Pons (tissue), 1 donor: ENCODE measurements around the gene DMAC2L.
"Not testable (repeated sequence)": the region's sequence is repeated elsewhere in the genome, so short reads cannot be mapped to it uniquely, and the experiment has no call there.

Experiments
- DNase-seq: peaks from one replicate; pipeline ENCODE4 v3.0.0-alpha.2; 2016; ENCODE audit warnings: low spot score

DMAC2L gene

DNA sequence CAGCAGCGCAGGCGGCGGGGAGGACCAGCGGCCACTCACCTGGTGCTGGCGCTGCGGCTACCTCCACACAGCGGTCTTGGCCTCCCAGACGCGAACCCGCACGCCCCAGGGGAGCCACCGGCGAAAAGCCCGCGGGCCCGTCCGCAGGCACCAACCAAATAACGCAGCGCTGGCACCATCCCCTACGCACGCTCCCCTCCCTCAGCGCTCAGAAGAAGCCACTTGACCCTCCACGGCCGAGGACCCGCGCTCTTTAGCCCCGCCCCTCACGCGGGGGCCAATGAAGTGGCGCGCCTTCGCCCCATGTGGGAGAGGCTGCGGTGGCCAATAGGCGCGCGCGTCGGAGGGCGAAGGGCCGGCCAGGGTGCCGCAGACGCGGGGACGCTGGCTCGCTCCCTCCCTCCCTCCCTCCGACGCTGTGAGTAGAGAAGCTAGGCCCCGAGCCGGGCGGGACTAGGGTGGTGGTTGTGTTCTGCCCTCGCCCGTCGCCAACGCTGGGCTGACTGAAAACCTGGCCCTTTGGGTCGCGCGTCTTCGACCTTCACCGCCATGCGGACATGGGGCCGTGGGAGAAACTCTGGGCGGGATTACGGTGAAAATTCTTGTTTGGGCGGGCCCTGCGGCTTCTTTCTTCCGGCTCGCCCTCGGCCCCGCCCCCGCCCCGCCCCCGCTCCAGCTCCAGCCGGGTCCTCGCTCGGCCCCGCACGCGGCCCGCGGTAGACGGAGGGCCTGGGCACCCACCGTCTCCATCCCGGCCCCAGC, at the start of gene DMAC2L, which contains the start of gene L2HGDH:
TSS of gene DMAC2L (plus strand) at position 353 of the 762 bp plus-strand sequence. CDS start 9,164 bp downstream, outside the sequence.
TSS of gene L2HGDH (minus strand) at position 258 of the 762 bp plus-strand sequence. CDS start at position 179, 79 bp downstream.
- peak; percentile 95 for DNase-seq

GRCh38 chr14:50262865-50263264, 49.3 kb upstream of the DMAC2L start:
- no peak for DNase-seq

DNA sequence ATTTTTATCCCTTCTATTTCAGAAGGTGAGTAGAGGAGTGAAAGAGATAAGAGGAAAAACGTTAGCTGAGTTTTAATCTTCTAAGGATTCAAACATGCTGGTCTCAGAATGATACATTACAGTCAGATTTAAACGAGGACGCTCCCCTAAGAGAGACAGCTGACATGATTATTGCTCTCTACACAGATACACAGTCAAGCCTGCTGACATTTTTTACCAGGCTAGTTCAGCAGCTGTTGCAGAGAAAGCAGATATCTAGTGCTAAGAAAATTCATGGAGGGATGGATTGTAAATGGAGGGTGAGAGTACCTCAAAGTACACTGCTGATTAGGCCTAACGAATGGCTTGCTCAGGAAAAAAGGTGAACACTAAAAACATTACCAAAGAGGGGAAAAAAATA, 48.8 kb upstream of the DMAC2L start:
- DNase-seq: no peak

DNA sequence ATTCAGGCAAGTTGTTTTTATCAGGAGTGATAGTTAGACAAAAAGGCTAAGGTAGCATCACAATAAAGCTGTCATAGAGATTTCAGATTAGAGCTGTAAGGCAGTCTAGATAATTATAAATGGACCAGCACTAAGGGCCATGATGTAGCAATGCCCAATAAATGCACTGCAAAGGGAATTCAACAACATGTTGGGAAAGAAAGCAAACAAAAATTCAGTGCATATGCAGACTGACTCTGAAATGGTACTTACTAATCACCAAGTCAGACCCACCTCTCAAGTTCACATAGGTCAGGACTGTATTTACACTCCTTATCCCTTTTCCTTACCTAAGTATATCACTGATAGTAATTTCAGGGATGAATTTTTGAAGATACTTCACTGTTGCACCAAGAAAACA, 47.1 kb upstream of the DMAC2L start:
- DNase-seq: no peak

DNA sequence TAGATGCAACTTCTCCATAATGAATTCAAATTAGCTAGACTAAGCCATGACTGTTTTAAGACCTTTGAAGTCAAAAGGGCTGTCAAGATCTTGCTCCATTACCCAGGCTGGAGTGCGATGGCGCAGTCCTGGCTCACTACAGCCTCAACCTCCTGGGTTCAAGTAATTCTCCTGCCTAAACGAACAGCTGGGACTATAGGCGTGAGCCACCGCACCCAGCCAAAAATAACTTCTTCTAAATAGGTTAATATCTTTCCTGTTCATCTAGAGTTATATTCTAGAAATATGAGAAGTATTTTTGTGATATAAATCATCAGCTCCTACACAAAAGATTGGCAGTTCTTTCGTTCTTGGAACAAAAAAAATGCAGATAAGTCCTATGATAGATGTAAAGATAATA, 41.2 kb upstream of the DMAC2L start:
- no peak for DNase-seq

DNA sequence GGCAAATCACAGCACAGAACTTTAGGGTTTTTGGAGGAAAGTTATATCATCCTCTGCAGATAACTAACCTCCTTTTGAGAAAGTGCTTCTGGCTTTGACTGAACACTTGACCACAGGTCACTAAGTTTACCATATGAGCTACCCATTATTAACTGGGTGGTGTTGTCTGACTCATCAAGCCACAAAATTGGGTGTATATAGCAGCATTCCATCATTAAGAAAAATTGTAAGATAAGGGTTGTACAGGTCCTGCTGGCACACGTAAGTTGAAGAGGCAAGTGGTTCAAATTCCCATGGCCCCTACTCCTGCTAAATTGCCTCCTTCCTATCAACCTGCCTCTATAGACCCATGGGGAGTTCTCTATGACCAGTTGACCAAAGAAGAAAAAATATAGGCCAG, 39.6 kb upstream of the DMAC2L start:
- DNase-seq: no peak

DNA sequence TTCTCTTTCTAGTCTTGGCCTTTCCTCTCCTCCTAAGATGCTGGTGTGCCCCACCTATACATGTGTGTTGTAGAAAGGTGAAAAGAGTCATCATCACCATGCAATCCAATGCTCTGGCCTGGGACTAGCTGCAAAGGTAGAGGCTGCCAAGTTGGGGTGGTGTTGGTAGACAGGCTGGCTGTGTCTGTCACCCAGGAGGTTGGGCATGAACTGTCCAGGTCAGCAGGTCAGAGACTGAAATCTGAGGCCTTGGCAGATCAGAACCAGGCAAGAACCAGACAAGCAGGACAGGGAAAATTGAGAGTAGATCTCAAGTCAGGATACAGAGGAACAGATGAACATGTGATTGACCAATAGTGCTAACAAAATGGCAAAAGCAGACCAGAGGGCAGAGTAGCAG, 26.3 kb upstream of the DMAC2L start:
- DNase-seq: no peak

DNA sequence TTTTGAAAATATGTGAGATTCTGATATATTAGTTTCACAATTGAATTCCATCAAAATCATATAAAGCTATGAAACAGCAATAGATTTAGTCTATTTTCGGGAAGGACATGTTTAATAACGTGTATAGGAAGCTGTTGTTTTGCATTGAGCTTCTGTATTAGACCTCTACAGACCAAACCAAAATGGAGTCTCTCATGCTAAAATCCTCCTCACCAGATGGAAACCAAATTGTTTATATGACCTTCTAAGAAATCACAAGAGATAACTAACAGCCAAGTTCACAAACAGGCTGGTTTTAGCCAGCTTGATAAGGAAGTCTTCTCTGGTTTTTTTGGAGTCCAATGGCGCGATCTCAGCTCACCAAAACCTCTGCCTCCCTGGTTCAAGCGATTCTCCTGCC, 24.0 kb upstream of the DMAC2L start:
- DNase-seq: no peak

DNA sequence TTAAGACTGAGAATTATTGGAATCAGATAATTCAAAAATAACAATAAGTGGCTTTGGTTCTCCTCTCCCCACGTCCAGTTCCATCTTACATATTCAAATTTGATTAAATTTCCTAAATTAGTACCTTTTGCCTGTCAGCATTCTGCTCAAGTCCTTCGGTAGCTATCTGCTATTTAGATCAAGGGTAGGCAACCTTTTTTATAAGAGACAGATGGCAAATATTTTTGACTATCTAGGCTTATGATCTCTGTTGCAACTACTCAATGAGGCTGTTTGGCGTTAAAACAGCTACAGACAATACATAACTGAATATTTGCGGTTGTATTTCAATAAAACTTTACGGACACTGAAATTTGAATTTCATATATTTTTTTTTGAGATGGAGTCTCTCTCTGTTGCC, 21.8 kb upstream of the DMAC2L start:
- DNase-seq: no peak

GRCh38 chr14:50299585-50299984, 12.5 kb upstream of the DMAC2L start:
- DNase-seq: no peak

- no peak for DNase-seq
These were observed 10.2 kb upstream of the DMAC2L start for GRCh38 chr14:50301914-50302313.

GRCh38 chr14:50303744-50304471, 8.2 kb upstream of the DMAC2L start:
- no peak for DNase-seq

- no peak for DNase-seq
These were observed 3.7 kb upstream of the DMAC2L start for GRCh38 chr14:50308363-50308915.

DNA sequence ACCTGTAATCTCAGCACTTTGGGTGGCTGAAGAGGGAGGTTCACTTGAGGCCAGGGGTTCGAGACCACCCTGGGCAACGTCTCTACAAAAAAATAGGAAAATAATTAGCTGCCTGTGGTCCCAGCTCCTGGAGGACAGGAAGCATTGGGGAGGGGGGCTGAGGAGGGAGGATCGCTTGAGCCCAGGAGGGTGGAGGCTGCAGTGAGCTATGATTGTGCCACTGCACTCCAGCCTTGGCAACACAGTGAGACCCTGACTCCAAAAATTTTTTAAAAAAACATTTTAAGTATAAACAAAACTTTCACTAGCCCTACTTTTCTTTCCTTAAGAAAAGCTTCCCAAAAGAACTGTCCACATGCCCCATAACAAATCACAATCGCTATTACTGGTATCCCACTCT, 1.7 kb upstream of the DMAC2L start:
- no peak for DNase-seq

DNA sequence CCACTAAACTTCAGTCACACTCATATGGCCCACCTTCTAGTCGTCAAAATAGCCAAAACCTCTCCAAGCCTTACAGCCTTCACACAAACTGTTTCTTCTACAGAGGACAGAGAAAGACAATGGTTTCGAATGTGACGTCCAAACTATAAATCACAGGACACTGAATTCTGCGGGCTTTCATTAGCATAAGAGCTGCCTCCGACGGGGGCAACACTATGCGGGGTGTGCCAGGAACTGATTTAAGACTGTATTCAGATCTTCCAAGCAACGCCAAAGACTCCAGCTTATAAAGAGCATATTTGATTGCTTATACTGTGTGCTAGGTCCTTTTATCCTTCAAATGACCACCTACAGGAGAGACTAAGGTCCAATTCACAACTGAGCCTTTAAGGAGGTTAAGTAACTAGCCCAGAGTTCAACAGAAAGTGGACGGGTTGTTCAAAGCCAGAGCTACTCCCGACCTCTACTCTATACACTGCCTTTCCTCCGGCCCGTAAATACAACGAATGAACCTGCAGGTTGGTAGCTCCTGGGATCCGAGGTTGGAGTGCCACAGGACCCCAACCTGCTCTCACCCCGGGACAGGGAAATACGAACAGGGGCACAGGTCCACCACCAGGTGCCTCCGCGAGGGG, 670 bp upstream of the DMAC2L start:
- peak; percentile 38 for DNase-seq

- no peak for DNase-seq
These were observed 570 bp downstream of the DMAC2L start for GRCh38 chr14:50312734-50313054.

DNA sequence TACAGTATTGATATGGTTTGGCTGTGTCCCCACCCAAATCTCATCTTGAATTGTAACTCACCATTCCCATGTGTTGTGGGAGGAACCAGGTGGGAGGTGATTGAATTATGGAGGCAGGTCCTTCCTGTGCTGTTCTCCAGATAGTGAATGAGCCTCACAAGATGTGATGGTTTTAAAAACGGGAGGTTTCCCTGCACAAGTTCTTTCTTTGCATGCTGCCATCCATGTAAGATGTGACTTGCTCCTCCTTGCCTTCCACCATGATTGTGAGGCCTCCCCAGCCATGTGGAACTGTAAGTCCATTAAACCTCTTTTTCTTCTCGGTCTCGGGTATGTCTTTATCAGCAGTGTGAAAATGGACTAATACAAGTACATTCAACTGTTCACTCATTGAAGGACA, 2.0 kb downstream of the DMAC2L start:
- not testable (repeated sequence) for DNase-seq

GRCh38 chr14:50318031-50318626, 6.0 kb downstream of the DMAC2L start:
- DNase-seq: peak; percentile 76

GRCh38 chr14:50319293-50319692, 7.2 kb downstream of the DMAC2L start:
- no peak for DNase-seq

DNA sequence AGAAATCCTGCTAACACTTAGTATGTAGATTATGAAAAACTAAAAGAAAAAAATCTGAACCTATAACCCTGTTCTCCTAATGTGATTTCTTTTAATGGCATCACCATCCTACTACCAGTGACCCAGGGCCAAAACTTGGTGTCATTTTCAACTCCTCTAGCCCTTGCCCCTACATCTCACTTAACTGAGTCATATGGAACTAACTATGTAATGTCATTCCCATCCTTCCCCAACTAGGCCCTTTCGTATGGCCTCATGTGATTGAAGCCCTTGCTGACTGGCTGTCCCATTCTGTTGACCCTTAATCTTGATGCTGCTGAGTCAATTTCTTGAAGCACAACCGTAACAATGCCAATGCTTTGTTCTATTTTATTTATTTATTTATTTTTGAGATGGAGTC, 7.6 kb downstream of the DMAC2L start:
- DNase-seq: no peak

GRCh38 chr14:50320283-50320682, 8.2 kb downstream of the DMAC2L start:
- DNase-seq: no peak

DNA sequence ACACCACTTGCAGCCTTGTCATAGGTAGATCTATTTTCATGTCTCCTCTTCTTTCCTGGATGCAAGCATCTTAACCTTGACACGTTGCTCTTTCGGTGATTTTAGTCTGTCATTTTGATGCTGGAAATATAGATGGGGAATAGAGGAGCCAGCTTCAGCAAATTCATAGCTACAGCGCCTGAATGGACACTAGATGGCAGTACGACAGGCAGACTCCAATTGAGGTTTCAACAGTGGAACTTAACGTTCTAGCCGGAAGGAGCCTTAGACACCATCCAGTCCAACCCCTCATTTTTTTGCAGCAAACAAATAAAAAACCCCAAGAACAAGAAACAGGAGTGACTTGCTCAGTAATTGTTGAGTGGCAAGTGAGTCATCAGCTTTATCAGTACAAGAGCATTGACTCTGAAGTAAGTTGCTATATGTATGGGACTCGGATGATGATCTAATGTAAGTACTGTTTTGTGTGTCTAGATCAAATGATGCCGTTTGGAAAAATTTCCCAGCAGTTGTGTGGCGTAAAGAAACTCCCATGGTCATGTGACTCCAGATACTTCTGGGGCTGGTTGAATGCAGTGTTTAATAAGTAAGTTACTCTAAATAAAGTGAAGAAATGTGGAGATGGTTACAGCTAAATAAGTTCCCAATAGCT, 9.0 kb downstream of the DMAC2L start:
- DNase-seq: peak; percentile 93
